Choroid plexus epithelial cell (primary cell): ENCODE results near the gene SNRNP200.

Experiments used
- DNase-seq: peaks from one replicate; pipeline ENCODE4 v3.0.0-alpha.2; 2010; ENCODE audit warnings: low read depth
- H3K4me3 ChIP-seq: 2 replicates; pipeline ENCODE4 v1.5.1; 2011; ENCODE audit warnings: low read depth, mild to moderate bottlenecking, control low read depth, low read length, moderate library complexity
- CTCF ChIP-seq: conservative IDR thresholded peaks from 2 replicates; pipeline ENCODE4 v1.5.1; 2011; ENCODE audit warnings: low read depth, mild to moderate bottlenecking, control low read depth, inconsistent platforms, low read length, moderate library complexity

The SNRNP200 gene

DNA sequence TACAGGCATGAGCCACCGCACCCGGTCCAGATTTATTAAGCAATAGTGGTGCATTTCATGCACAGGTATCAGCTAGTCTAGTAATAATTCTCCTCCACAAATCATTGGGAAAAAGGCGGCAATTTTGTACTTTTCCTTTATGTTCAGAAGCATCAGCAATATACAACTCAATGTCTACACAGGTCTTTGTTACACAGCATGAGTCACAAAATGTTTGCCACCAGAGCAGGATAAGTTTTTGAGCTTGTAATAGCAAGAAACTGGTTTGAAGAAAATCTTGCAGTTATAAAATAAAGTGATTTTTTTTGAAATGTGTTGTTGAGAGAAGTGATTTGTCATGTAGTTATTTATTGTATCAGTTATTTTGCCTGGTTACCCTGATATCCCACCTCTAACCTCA is 15.0 kb upstream of the SNRNP200 start:
- DNase-seq = no peak
- no peak for TF ChIP-seq CTCF
- H3K4me3 ChIP-seq = no peak overlapping the region

GRCh38 chr2:96319396-96319795 is 14.1 kb upstream of the SNRNP200 start:
- no peak overlapping the region for H3K4me3 ChIP-seq
- no peak for TF ChIP-seq CTCF
- DNase-seq = no peak

DNA sequence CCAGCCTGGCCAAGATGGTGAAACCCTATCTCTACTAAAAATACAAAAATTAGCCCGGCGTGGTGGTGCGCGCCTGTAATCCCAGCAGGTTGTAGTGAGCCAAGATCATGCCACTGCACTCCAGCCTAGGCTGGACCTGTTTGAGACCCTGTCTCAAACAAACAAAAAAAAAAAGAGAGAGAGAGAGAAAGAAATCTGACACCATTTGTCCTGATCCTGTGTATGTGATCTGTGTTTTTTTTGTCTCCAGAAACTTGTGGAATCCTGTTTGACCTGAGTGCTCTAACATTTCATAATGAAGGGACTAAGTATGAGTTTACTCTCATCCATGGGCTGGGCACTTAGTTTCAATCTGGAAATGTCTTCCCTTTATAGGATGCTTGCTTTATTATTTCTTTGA is 13.4 kb upstream of the SNRNP200 start:
- DNase-seq = no peak
- TF ChIP-seq CTCF = no peak
- no peak overlapping the region for H3K4me3 ChIP-seq

- TF ChIP-seq CTCF = no peak
- DNase-seq = no peak
- no peak overlapping the region for H3K4me3 ChIP-seq
Observed at GRCh38 chr2:96317584-96317997, 12.2 kb upstream of the SNRNP200 start.

GRCh38 chr2:96316999-96317398 is 11.7 kb upstream of the SNRNP200 start:
- no peak for DNase-seq
- no peak overlapping the region for H3K4me3 ChIP-seq
- TF ChIP-seq CTCF = no peak

DNA sequence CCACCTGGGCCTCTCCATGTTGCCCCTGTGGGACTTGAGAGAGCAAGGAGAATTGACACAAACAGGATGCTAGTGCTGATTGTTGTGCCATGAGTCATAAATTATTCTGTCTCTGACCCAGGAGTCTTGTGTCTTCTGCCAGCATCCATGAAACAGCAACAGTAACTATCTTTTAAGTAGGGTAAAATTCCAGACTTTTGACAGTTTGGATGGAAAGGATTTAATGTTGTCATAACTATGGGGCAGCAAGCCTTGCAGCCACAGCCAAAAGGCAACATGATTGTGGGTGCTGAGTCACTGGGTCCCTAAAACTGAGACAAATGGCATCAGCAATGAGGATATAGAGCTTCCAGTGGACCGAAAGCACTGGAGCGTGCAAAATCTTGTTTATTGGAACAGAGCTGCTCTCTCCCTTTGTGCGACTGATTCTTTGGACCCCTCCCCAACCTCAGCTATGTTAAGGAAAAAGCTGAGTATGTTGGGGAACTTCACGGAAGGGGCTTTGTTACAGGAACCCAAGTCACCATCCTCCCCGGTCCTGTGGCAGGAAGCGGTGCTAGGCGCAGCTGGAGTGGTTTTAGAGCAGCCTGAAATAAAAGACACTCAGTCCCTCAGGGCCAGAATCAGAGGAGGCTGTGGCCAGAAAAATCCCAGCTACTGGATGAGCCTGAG is 10.2 kb upstream of the SNRNP200 start:
- DNase-seq = peak; percentile 80
- no peak overlapping the region for H3K4me3 ChIP-seq

More for the DNA sequence above, 10.2 kb upstream of the SNRNP200 start:
- TF ChIP-seq CTCF = no peak
